GM19438 (cell line): Measurements from ENCODE around the gene SLMAP.

Experiments
- ATAC-seq: cut with Tn5 transposase; IDR thresholded peaks from one replicate; pipeline ENCODE4 v1.9.1; 2021; ENCODE audit warnings: low read depth; ENCODE audit not compliant: unreplicated experiment

The SLMAP gene

GRCh38 chr3:57820479-57820878, 64.4 kb downstream of the SLMAP start:
- no peak for ATAC-seq

- no peak for ATAC-seq
These were observed 65.7 kb downstream of the SLMAP start for GRCh38 chr3:57821765-57822164.

GRCh38 chr3:57822686-57823085, 66.6 kb downstream of the SLMAP start:
- ATAC-seq, result no peak

GRCh38 chr3:57825116-57825515, 69.0 kb downstream of the SLMAP start:
- no peak for ATAC-seq

- no peak for ATAC-seq
These were observed 70.3 kb downstream of the SLMAP start for GRCh38 chr3:57826245-57826951.

GRCh38 chr3:57826952-57827723, 71.0 kb downstream of the SLMAP start:
- ATAC-seq, result no peak

- no peak for ATAC-seq
These were observed 71.6 kb downstream of the SLMAP start for GRCh38 chr3:57827757-57828156.

- ATAC-seq, result no peak
These were observed 76.4 kb downstream of the SLMAP start for GRCh38 chr3:57832486-57832885.

GRCh38 chr3:57832900-57833313, 76.8 kb downstream of the SLMAP start:
- ATAC-seq, result no peak

- no peak for ATAC-seq
These were observed 77.7 kb downstream of the SLMAP start for GRCh38 chr3:57833763-57834162.

- ATAC-seq, result no peak
These were observed 81.6 kb downstream of the SLMAP start for GRCh38 chr3:57837686-57838085.

- no peak for ATAC-seq
These were observed 82.5 kb downstream of the SLMAP start for GRCh38 chr3:57838627-57839026.

GRCh38 chr3:57840473-57840872, 84.4 kb downstream of the SLMAP start:
- ATAC-seq, result no peak

GRCh38 chr3:57841818-57842217, 85.7 kb downstream of the SLMAP start:
- ATAC-seq, result no peak

GRCh38 chr3:57848177-57848738, 92.1 kb downstream of the SLMAP start:
- ATAC-seq, result no peak

GRCh38 chr3:57851304-57851703, 95.2 kb downstream of the SLMAP start:
- no peak for ATAC-seq

- ATAC-seq, result no peak
These were observed 96.8 kb downstream of the SLMAP start for GRCh38 chr3:57852896-57853295.

- ATAC-seq, result no peak
These were observed 99.2 kb downstream of the SLMAP start for GRCh38 chr3:57855281-57855680.

GRCh38 chr3:57855943-57856342, 99.8 kb downstream of the SLMAP start:
- no peak for ATAC-seq

GRCh38 chr3:57856675-57857074, 100.6 kb downstream of the SLMAP start:
- no peak for ATAC-seq

GRCh38 chr3:57862894-57863293, 106.8 kb downstream of the SLMAP start:
- ATAC-seq, result no peak

GRCh38 chr3:57863380-57863779, 107.3 kb downstream of the SLMAP start:
- ATAC-seq, result no peak
